IPS-15b (cell line): ENCODE measurements around the gene PIEZO2.
"Not testable (repeated sequence)": the region's sequence is repeated elsewhere in the genome, so short reads cannot be mapped to it uniquely, and the experiment has no call there.

Source experiments
- H3K27me3 ChIP-seq: one replicate; pipeline ENCODE4 v1.6.1; 2013; ENCODE audit warnings: low read length; ENCODE audit not compliant: control insufficient read depth, insufficient read depth
- H3K36me3 ChIP-seq: one replicate; pipeline ENCODE4 v1.6.1; 2013; ENCODE audit warnings: low read length; ENCODE audit not compliant: control insufficient read depth, insufficient read depth
- H3K4me1 ChIP-seq: one replicate; pipeline ENCODE4 v1.6.1; 2013; ENCODE audit warnings: mild to moderate bottlenecking, low read length; ENCODE audit not compliant: control insufficient read depth, insufficient read depth
- H3K4me3 ChIP-seq: one replicate; pipeline ENCODE4 v1.5.1; 2013; ENCODE audit warnings: low read depth, low read length
- H3K9ac ChIP-seq: one replicate; pipeline ENCODE4 v1.6.1; 2013; ENCODE audit warnings: low read depth, mild to moderate bottlenecking, low read length
- H3K9me3 ChIP-seq: one replicate; pipeline ENCODE4 v1.6.1; 2013; ENCODE audit warnings: mild to moderate bottlenecking, low read length; ENCODE audit not compliant: control insufficient read depth, insufficient read depth

Gene PIEZO2

GRCh38 chr18:10856132-10856531, 293.2 kb downstream of the PIEZO2 start:
- Histone ChIP-seq H3K27me3 (no peaks in the 10 kb centered on the region), H3K4me3 (no peak overlapping the region), H3K36me3 (no peaks in the 10 kb centered on the region)

GRCh38 chr18:10852385-10853303, 296.7 kb downstream of the PIEZO2 start:
- no peak overlapping the region for H3K9ac ChIP-seq
- no peak overlapping the region for H3K4me3 ChIP-seq
- H3K4me1 ChIP-seq, result peaks cover 4% of the 10 kb centered on the region
- H3K36me3 ChIP-seq, result no peaks in the 10 kb centered on the region
- no peaks in the 10 kb centered on the region for H3K27me3 ChIP-seq
- H3K9me3 ChIP-seq, result no peaks in the 10 kb centered on the region

More at GRCh38 chr18:10856132-10856531, 293.2 kb downstream of the PIEZO2 start:
- H3K9ac ChIP-seq, result no peak overlapping the region
- no peaks in the 10 kb centered on the region for H3K4me1 ChIP-seq
- no peaks in the 10 kb centered on the region for H3K9me3 ChIP-seq

GRCh38 chr18:10851824-10852319, 297.5 kb downstream of the PIEZO2 start:
- H3K4me1 ChIP-seq, result peaks cover 4% of the 10 kb centered on the region
- H3K27me3 ChIP-seq, result no peaks in the 10 kb centered on the region

DNA sequence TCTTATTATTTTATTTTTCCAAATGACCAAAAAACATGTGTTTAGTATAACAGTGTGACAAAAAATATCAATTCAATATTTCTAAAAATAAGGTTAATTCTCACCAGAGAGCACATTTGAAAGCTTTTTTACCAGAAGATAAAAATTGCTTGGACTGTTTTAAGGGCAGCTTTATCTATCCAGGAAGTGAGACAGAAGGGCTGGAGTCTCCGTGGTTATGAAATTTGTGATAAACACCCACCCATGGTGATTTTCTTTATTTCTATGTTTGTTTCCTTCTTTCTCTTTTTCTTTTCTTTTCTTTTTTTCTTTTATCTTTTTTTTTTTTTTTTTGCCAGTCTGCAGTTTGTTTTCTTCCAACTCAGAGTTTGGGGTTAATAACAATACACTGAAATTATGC, 298.5 kb downstream of the PIEZO2 start:
- no peaks in the 10 kb centered on the region for H3K27me3 ChIP-seq
- no peak overlapping the region for H3K9ac ChIP-seq
- no peaks in the 10 kb centered on the region for H3K36me3 ChIP-seq
- H3K4me3 ChIP-seq, result no peak overlapping the region
- H3K4me1 ChIP-seq, result peaks cover 4% of the 10 kb centered on the region
- H3K9me3 ChIP-seq, result no peaks in the 10 kb centered on the region

More at GRCh38 chr18:10851824-10852319, 297.5 kb downstream of the PIEZO2 start:
- Histone ChIP-seq H3K36me3 (no peaks in the 10 kb centered on the region), H3K9me3 (no peaks in the 10 kb centered on the region), H3K4me3 (no peak overlapping the region), H3K9ac (no peak overlapping the region)

DNA sequence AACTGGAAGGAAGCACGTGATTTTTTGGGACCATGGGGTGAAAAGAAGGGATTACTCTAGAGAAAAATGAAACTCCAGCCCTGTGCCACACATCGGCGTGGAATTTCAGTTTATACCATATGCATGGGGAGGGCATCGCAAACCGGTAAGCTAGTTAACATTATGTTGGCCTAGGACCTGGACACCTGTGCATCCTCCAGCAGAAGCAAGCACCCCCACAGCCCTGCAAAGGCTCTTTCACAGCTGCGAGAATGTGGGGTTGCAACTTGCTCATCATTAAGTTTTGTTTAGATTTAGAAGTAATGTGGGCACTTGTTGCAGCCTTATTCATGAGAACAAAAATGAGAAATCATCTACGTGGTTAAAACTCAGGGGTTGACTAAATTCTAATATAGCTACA, 299.2 kb downstream of the PIEZO2 start:
- Histone ChIP-seq H3K9me3 (no peaks in the 10 kb centered on the region), H3K4me3 (no peak overlapping the region), H3K9ac (no peak overlapping the region), H3K36me3 (no peaks in the 10 kb centered on the region), H3K4me1 (peaks cover 4% of the 10 kb centered on the region), H3K27me3 (no peaks in the 10 kb centered on the region)

GRCh38 chr18:10847907-10848306, 301.5 kb downstream of the PIEZO2 start:
- H3K9me3 ChIP-seq, result no peaks in the 10 kb centered on the region
- no peak overlapping the region for H3K9ac ChIP-seq
- peaks cover 4% of the 10 kb centered on the region for H3K4me1 ChIP-seq
- no peaks in the 10 kb centered on the region for H3K36me3 ChIP-seq
- H3K4me3 ChIP-seq, result no peak overlapping the region
- no peaks in the 10 kb centered on the region for H3K27me3 ChIP-seq

GRCh38 chr18:10847408-10847790, 302.0 kb downstream of the PIEZO2 start:
- Histone ChIP-seq H3K27me3 (no peaks in the 10 kb centered on the region), H3K4me1 (peaks cover 4% of the 10 kb centered on the region), H3K9me3 (no peaks in the 10 kb centered on the region)

GRCh38 chr18:10846657-10847407, 302.5 kb downstream of the PIEZO2 start:
- H3K4me3 ChIP-seq, result no peak overlapping the region
- no peaks in the 10 kb centered on the region for H3K9me3 ChIP-seq
- H3K4me1 ChIP-seq, result peaks cover 4% of the 10 kb centered on the region
- no peaks in the 10 kb centered on the region for H3K36me3 ChIP-seq
- no peak overlapping the region for H3K9ac ChIP-seq
- H3K27me3 ChIP-seq, result no peaks in the 10 kb centered on the region

More at GRCh38 chr18:10847408-10847790, 302.0 kb downstream of the PIEZO2 start:
- Histone ChIP-seq H3K36me3 (no peaks in the 10 kb centered on the region), H3K4me3 (no peak overlapping the region), H3K9ac (no peak overlapping the region)

DNA sequence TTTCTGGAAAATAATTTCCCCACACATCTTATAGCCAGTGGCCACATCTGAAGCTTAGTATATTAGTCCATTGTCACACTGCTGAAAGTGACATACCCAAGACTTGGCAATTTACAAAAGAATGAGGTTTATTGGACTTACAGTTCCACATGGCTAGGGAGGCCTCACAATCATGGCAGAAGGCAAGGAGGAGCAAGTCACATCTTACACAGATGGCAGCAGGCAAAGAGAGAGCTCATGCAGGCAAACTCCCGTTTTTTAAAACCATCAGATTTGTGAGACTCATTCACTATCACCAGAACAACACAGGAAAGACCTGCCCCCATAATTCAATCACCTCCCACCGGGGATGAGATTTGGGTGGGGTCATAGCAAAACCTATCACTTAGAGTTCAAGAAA, 303.3 kb downstream of the PIEZO2 start:
- H3K9me3 ChIP-seq, H3K36me3 ChIP-seq, H3K9ac ChIP-seq, H3K4me3 ChIP-seq, H3K27me3 ChIP-seq, H3K4me1 ChIP-seq: not testable (repeated sequence)

DNA sequence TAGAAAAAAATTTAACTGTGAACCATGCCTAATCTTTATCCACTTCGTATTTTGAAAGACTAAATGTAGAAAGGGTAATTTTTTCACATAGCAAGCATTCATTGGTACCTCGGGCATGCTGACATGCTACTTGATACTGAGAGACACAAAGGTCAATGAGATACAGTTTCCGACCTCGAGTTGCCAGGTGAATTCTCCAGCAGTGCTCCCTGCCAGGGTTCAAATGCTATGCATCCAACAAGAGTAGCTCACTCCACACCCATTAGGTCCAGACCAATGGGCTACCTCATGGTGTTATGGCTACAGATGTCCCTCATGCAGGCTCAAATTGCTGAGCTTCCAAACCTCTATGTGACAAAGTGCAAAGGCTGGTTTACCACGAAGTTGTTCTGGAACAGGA, 305.8 kb downstream of the PIEZO2 start:
- H3K4me3 ChIP-seq, result no peak overlapping the region
- H3K27me3 ChIP-seq, result no peaks in the 10 kb centered on the region
- no peak overlapping the region for H3K9ac ChIP-seq
- H3K4me1 ChIP-seq, result peaks cover 4% of the 10 kb centered on the region
- H3K9me3 ChIP-seq, result no peaks in the 10 kb centered on the region
- no peaks in the 10 kb centered on the region for H3K36me3 ChIP-seq

- Histone ChIP-seq H3K27me3 (no peaks in the 10 kb centered on the region), H3K4me3 (no peak overlapping the region), H3K4me1 (peaks cover 2% of the 10 kb centered on the region), H3K36me3 (no peaks in the 10 kb centered on the region), H3K9me3 (no peaks in the 10 kb centered on the region), H3K9ac (no peak overlapping the region)
Measured at GRCh38 chr18:10842861-10843260, 306.5 kb downstream of the PIEZO2 start.
